Natural killer cell (primary cell): ENCODE measurements around the gene LMTK2. TPM values are rescaled to one million over a fixed set of nuclear protein-coding genes. Genes with fewer than 3 reads are reported as not detected.

Experiments
- ATAC-seq, 3 donors: fragments of 150-1000 bp in 2 of 3; fragments of 200-7000 bp in 1 of 3; cut with Tn5 transposase; 1 replicate in 1 of 3; 2 replicates in 2 of 3; pipeline ENCODE4 v1.10.0; 2021; ENCODE audit warnings: mild to moderate bottlenecking in 2 of 3, moderate library complexity in 2 of 3
- DNase-seq, 2 donors: peaks; one replicate each; pipeline versions ENCODE4 v3.0.0 to v3.0.0-alpha.2; 2013 to 2021; ENCODE audit warnings: mixed read lengths in 1 of 2
- H3K27ac ChIP-seq: one replicate; pipeline ENCODE4 v1.5.1; 2013; ENCODE audit warnings: mild to moderate bottlenecking, low read length
- H3K27me3 ChIP-seq: one replicate; pipeline ENCODE4 v1.6.1; 2013; ENCODE audit warnings: low read length; ENCODE audit not compliant: control insufficient read depth, insufficient read depth
- H3K36me3 ChIP-seq: one replicate; pipeline ENCODE4 v1.6.1; 2013; ENCODE audit warnings: low read length; ENCODE audit not compliant: control insufficient read depth, insufficient read depth
- H3K4me1 ChIP-seq: one replicate; pipeline ENCODE4 v1.6.1; 2013; ENCODE audit warnings: low read length; ENCODE audit not compliant: control insufficient read depth, insufficient read depth
- H3K4me3 ChIP-seq: one replicate; pipeline ENCODE4 v1.5.1; 2013; ENCODE audit warnings: low read length
- H3K9me3 ChIP-seq: one replicate; pipeline ENCODE4 v1.6.1; 2013; ENCODE audit warnings: low read length; ENCODE audit not compliant: control insufficient read depth, insufficient read depth
- H3K27ac Mint-ChIP-seq, 2 donors: one replicate each; pipeline ENCODE4 v1.8.0; 2022; ENCODE audit warnings: mild to moderate bottlenecking in 2 of 2, mixed read lengths in 2 of 2, moderate library complexity in 1 of 2
- H3K27me3 Mint-ChIP-seq, 2 donors: one replicate each; pipeline ENCODE4 v1.8.0; 2022; ENCODE audit warnings: low read depth in 2 of 2, mixed read lengths in 2 of 2
- H3K36me3 Mint-ChIP-seq: one replicate; pipeline ENCODE4 v1.8.0; 2022; ENCODE audit warnings: mixed read lengths
- H3K4me1 Mint-ChIP-seq, 2 donors: one replicate each; pipeline ENCODE4 v1.8.0; 2022; ENCODE audit warnings: mixed read lengths in 2 of 2
- H3K4me3 Mint-ChIP-seq: one replicate; pipeline ENCODE4 v1.8.0; 2022; ENCODE audit warnings: mild to moderate bottlenecking, moderate library complexity, mixed read lengths
- H3K9me3 Mint-ChIP-seq, 2 donors: one replicate each; pipeline ENCODE4 v1.8.0; 2022; ENCODE audit warnings: mixed read lengths in 2 of 2
- WGBS: methylation state at CpG from one replicate; pipeline ENCODE4 v1.1.7; 2013; ENCODE audit warnings: missing lambda C conversion rate; ENCODE audit not compliant: insufficient coverage; 5-methylcytosine and 5-hydroxymethylcytosine counted together
- intact Hi-C: fragments of 100-400 bp; cut with micrococcal nuclease; formaldehyde crosslinking; loops from one replicate; pipeline ENCODE4 v1.14.2; 2022
- total RNA-seq, 4 donors: library from RNA; stranded (reverse); fragments of 120-200 nt in 1 of 4; gene quantifications; one replicate each; pipeline versions ENCODE4 v1.2.3 to v1.2.4, GENCODE V29; 2013 to 2022
- TF ChIP-seq, protein P1 (sequence below): fragments of 200-600 bp; IDR thresholded peaks from one replicate; pipeline ENCODE4 v1.8.0; 2022; ENCODE audit warnings: antibody characterized with exemption

LMTK2 gene
- total RNA-seq, 3 donors from 2014 or later (not counting 1 experiment from before 2014, with no cell fraction given) = 18.7 to 33.9 (median 26.6) TPM

DNA sequence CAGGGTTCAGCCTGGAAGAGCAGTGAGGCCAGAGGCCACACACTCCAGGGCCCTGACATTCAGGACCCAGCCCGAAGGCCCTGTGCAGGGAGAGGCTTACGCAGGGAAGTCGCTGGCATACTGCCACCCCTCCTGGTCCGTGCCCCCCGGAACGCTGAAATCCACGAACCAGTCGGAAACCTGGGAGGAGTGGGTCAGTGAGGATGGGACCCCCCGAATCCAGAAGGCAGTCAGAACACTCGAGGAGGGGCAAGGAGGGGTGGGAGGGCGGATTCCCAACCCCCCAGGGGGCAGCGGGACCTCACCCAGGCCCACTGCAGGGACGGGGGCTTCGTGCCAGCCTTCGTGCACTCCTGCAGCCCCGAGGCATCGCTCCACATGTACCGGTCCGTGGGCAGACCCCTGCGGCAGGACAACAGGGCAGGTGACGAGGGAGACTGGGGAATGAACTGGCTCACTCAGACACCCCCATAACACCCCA, 118.1 kb downstream of the LMTK2 start:
- no peaks in the 10 kb centered on the region for H3K9me3 Mint-ChIP-seq
- H3K4me1 Mint-ChIP-seq = no peaks in the 10 kb centered on the region
- TF ChIP-seq, protein P1, sequence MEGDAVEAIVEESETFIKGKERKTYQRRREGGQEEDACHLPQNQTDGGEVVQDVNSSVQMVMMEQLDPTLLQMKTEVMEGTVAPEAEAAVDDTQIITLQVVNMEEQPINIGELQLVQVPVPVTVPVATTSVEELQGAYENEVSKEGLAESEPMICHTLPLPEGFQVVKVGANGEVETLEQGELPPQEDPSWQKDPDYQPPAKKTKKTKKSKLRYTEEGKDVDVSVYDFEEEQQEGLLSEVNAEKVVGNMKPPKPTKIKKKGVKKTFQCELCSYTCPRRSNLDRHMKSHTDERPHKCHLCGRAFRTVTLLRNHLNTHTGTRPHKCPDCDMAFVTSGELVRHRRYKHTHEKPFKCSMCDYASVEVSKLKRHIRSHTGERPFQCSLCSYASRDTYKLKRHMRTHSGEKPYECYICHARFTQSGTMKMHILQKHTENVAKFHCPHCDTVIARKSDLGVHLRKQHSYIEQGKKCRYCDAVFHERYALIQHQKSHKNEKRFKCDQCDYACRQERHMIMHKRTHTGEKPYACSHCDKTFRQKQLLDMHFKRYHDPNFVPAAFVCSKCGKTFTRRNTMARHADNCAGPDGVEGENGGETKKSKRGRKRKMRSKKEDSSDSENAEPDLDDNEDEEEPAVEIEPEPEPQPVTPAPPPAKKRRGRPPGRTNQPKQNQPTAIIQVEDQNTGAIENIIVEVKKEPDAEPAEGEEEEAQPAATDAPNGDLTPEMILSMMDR = no peak
- Histone ChIP-seq H3K27ac (no peak overlapping the region), H3K4me1 (no peaks in the 10 kb centered on the region), H3K4me3 (no peak overlapping the region), H3K36me3 (peaks cover 15% of the 10 kb centered on the region), H3K27me3 (no peaks in the 10 kb centered on the region), H3K9me3 (no peaks in the 10 kb centered on the region)
- H3K4me3 Mint-ChIP-seq = no peak overlapping the region
- no peak for ATAC-seq
- intact Hi-C loops = no loop called here
- 95% methylated on average over 21 of the region's 21 CpGs for WGBS
- no peaks in the 10 kb centered on the region for H3K27me3 Mint-ChIP-seq
- no peak for DNase-seq
- no peak overlapping the region for H3K27ac Mint-ChIP-seq
- H3K36me3 Mint-ChIP-seq = no peaks in the 10 kb centered on the region

DNA sequence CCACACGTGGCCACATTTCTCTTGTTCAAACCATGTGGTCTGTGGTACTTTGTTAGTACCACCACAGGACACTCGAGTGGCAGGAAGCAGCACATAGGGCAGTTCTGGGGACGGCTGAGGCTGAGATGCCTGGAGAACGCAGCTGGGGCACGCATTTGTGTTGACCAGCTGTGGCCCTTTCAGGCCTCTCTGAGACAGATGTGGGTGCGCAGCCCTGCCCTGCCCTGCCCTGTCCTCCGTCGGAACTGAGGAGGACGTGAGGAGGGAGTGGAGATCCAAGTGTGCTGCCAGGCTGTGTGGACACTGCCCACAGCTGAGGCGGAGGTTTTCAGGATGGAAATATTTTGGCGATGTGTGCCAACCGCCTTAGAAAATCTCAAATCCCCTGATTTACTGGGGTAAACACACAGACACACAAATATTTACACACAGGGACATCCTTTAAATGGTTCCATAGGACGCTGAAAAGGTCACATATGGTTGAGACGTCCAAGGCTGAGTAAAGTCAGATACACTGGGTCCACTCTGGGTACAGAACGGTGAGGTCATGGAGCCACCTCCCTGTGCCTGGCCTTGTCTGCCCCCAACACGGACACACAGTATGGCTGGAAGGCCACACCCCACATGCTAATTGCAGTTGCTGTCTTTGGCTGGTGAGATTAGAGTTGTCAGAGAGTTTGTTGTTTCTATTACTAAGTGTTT, 119.4 kb downstream of the LMTK2 start:
- Mint-ChIP-seq H3K4me1 (no peaks in the 10 kb centered on the region), H3K27ac (no peak overlapping the region), H3K36me3 (no peaks in the 10 kb centered on the region), H3K4me3 (no peak overlapping the region), H3K27me3 (no peaks in the 10 kb centered on the region), H3K9me3 (no peaks in the 10 kb centered on the region)
- Histone ChIP-seq H3K4me3 (no peak overlapping the region), H3K36me3 (peaks cover 22% of the 10 kb centered on the region), H3K27me3 (no peaks in the 10 kb centered on the region), H3K9me3 (no peaks in the 10 kb centered on the region), H3K27ac (no peak overlapping the region), H3K4me1 (no peaks in the 10 kb centered on the region)
- intact Hi-C loops = no loop called here
- DNase-seq (no peak), ATAC-seq (no peak)
- TF ChIP-seq, protein P1 = no peak
- WGBS = 82% methylated on average over 16 of the region's 16 CpGs

DNA sequence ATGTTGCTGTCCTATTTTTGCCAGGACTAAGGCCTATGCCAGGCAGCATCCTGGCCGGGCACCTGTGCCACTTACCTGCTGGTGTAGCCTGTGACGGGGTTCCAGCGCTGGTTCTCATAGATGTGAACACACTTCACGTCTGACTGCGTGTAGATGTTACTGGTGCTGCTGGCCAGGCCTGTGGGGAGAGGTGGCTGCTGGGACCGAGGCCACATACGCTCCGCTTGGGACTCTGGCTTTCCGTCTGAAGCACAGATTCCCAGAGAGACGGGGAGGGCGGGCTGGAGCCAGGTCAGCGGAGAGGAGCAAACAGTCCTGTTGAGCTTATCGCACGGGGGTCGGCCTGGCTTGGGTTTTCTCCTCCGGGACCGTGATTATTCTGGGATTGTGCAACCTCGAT, 121.3 kb downstream of the LMTK2 start:
- H3K36me3 ChIP-seq = peaks cover 16% of the 10 kb centered on the region
- intact Hi-C loops = no loop called here
- 97% methylated on average over 18 of the region's 18 CpGs for WGBS

More for the DNA sequence above, 121.3 kb downstream of the LMTK2 start:
- H3K27ac ChIP-seq = no peak overlapping the region
- H3K4me1 ChIP-seq = no peaks in the 10 kb centered on the region
- no peak for ATAC-seq
- no peak overlapping the region for H3K4me3 Mint-ChIP-seq
- H3K36me3 Mint-ChIP-seq = no peaks in the 10 kb centered on the region
- H3K9me3 Mint-ChIP-seq = no peaks in the 10 kb centered on the region
- H3K27me3 Mint-ChIP-seq = no peaks in the 10 kb centered on the region
- no peaks in the 10 kb centered on the region for H3K4me1 Mint-ChIP-seq
- TF ChIP-seq, protein P1 = no peak
- H3K9me3 ChIP-seq = no peaks in the 10 kb centered on the region
- H3K27me3 ChIP-seq = no peaks in the 10 kb centered on the region
- H3K4me3 ChIP-seq = no peak overlapping the region
- no peak for DNase-seq
- no peak overlapping the region for H3K27ac Mint-ChIP-seq
